Esophagus squamous epithelium (tissue), 4 donors: Measurements from ENCODE around the gene TAGLN.

Source experiments
- POLR2A ChIP-seq, 4 donors: fragments of 450-650 bp; IDR thresholded peaks; one replicate each; pipeline ENCODE4 v1.6.1; 2017; ENCODE audit warnings: antibody characterized with exemption in 4 of 4, mild to moderate bottlenecking in 4 of 4, moderate library complexity in 3 of 4
- TF ChIP-seq, protein P1 (sequence below), 6 experiments: fragments of 450-650 bp in 4 of 6; fragments of 200-600 bp in 2 of 6; sonication (generic) in 2 of 6; IDR thresholded peaks; one replicate each; pipeline ENCODE4 v1.5.1; 2016 to 2019; ENCODE audit warnings: antibody characterized with exemption in 6 of 6, mild to moderate bottlenecking in 4 of 6, moderate library complexity in 4 of 6

DNA sequence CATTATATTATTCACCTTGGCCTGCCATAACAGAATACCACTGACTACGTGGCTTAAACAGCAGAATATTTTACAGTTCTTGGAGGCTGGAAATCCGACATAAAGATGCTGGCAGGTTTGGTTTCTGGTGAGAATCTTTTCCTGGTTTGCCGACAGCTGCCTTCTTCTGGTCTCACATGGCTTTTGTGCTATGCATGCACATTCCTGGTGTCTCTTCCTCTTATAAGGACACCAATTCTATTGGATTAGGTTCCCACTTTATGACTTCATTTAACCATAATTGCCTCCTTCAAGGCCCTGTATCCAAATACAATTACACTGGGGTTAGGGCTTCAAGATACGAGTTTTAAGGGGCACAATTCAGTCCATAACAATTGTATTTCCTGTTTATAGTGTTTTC, 50.4 kb downstream of the TAGLN start:
- TF ChIP-seq, protein P1, sequence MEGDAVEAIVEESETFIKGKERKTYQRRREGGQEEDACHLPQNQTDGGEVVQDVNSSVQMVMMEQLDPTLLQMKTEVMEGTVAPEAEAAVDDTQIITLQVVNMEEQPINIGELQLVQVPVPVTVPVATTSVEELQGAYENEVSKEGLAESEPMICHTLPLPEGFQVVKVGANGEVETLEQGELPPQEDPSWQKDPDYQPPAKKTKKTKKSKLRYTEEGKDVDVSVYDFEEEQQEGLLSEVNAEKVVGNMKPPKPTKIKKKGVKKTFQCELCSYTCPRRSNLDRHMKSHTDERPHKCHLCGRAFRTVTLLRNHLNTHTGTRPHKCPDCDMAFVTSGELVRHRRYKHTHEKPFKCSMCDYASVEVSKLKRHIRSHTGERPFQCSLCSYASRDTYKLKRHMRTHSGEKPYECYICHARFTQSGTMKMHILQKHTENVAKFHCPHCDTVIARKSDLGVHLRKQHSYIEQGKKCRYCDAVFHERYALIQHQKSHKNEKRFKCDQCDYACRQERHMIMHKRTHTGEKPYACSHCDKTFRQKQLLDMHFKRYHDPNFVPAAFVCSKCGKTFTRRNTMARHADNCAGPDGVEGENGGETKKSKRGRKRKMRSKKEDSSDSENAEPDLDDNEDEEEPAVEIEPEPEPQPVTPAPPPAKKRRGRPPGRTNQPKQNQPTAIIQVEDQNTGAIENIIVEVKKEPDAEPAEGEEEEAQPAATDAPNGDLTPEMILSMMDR (IDR thresholded peaks at IDR 0.05) = no peak
- TF ChIP-seq POLR2A (IDR thresholded peaks at IDR 0.05) = no peak
